ENCODE data around the gene FUS. TPM values are rescaled to one million over a fixed set of nuclear protein-coding genes. Genes with fewer than 3 reads are reported as not detected.
"Not testable (repeated sequence)": the region's sequence is repeated elsewhere in the genome, so short reads cannot be mapped to it uniquely, and the experiment has no call there.

FUS gene
- total and polyA plus RNA-seq, 2 donors, result 36.5 to 478 TPM

GRCh38 chr16:31194898-31195297, 15.0 kb downstream of the FUS start:
- no peak overlapping the region for H3K4me3 ChIP-seq (ENCODE audit: low read length in 2 of 2)
- H3K27me3 ChIP-seq (ENCODE audit: control insufficient read depth in 2 of 2, insufficient read depth in 1 of 2, low read length in 1 of 2), result no peaks in the 10 kb centered on the region
- peaks cover 75 to 88% of the 10 kb centered on the region in 2 donors for H3K36me3 ChIP-seq (ENCODE audit: control insufficient read depth in 2 of 2, insufficient read depth in 2 of 2, low read length in 1 of 2)
- peaks cover 0 to 5% of the 10 kb centered on the region in 2 donors for H3K4me1 ChIP-seq (ENCODE audit: control insufficient read depth in 2 of 2, insufficient read depth in 2 of 2, low read length in 2 of 2)
- 94% methylated on average over 7 of the region's 7 CpGs for WGBS
- no peaks in the 10 kb centered on the region for H3K9me3 ChIP-seq (ENCODE audit: control insufficient read depth in 2 of 2, insufficient read depth in 1 of 2, low read length in 1 of 2)
- H3K27ac ChIP-seq (ENCODE audit: low read depth in 1 of 2, low read length in 1 of 2), result no peak overlapping the region
- DNase-seq (ENCODE audit: low read depth in 6 of 9, low spot score in 9 of 9), result no peak

- not testable (repeated sequence) for DNase-seq (ENCODE audit: low read depth in 6 of 9, low spot score in 9 of 9); H3K27me3 ChIP-seq (ENCODE audit: control insufficient read depth in 2 of 2, insufficient read depth in 1 of 2, low read length in 1 of 2); H3K27ac ChIP-seq (ENCODE audit: low read depth in 1 of 2, low read length in 1 of 2); H3K4me1 ChIP-seq (ENCODE audit: control insufficient read depth in 2 of 2, insufficient read depth in 2 of 2, low read length in 2 of 2); H3K9me3 ChIP-seq (ENCODE audit: control insufficient read depth in 2 of 2, insufficient read depth in 1 of 2, low read length in 1 of 2); H3K4me3 ChIP-seq (ENCODE audit: low read length in 2 of 2)
- 98% methylated on average over 11 of the region's 11 CpGs for WGBS
- peaks cover 67 to 78% of the 10 kb centered on the region in 2 donors for H3K36me3 ChIP-seq (ENCODE audit: control insufficient read depth in 2 of 2, insufficient read depth in 2 of 2, low read length in 1 of 2)
Observed at GRCh38 chr16:31195861-31196260, 15.9 kb downstream of the FUS start.

GRCh38 chr16:31196324-31197088, 16.6 kb downstream of the FUS start:
- no peaks in the 10 kb centered on the region for H3K9me3 ChIP-seq (ENCODE audit: control insufficient read depth in 2 of 2, insufficient read depth in 1 of 2, low read length in 1 of 2)
- H3K27ac ChIP-seq (ENCODE audit: low read depth in 1 of 2, low read length in 1 of 2), result no peak overlapping the region
- WGBS, result 96% methylated on average over 17 of the region's 17 CpGs
- no peak overlapping the region for H3K4me3 ChIP-seq (ENCODE audit: low read length in 2 of 2)
- peaks cover 61 to 72% of the 10 kb centered on the region in 2 donors for H3K36me3 ChIP-seq (ENCODE audit: control insufficient read depth in 2 of 2, insufficient read depth in 2 of 2, low read length in 1 of 2)
- no peak for DNase-seq (ENCODE audit: low read depth in 6 of 9, low spot score in 9 of 9)
- no peaks in the 10 kb centered on the region for H3K27me3 ChIP-seq (ENCODE audit: control insufficient read depth in 2 of 2, insufficient read depth in 1 of 2, low read length in 1 of 2)
- H3K4me1 ChIP-seq (ENCODE audit: control insufficient read depth in 2 of 2, insufficient read depth in 2 of 2, low read length in 2 of 2), result peaks cover 5 to 11% of the 10 kb centered on the region in 2 donors

GRCh38 chr16:31198207-31198882, 18.4 kb downstream of the FUS start:
- no peaks in the 10 kb centered on the region for H3K9me3 ChIP-seq (ENCODE audit: control insufficient read depth in 2 of 2, insufficient read depth in 1 of 2, low read length in 1 of 2)
- no peak overlapping the region for H3K4me3 ChIP-seq (ENCODE audit: low read length in 2 of 2)
- H3K36me3 ChIP-seq (ENCODE audit: control insufficient read depth in 2 of 2, insufficient read depth in 2 of 2, low read length in 1 of 2), result peaks cover 43 to 53% of the 10 kb centered on the region in 2 donors
- H3K4me1 ChIP-seq (ENCODE audit: control insufficient read depth in 2 of 2, insufficient read depth in 2 of 2, low read length in 2 of 2), result peaks cover 10 to 22% of the 10 kb centered on the region in 2 donors
- 90% methylated on average over 7 of the region's 7 CpGs for WGBS
- H3K27ac ChIP-seq (ENCODE audit: low read depth in 1 of 2, low read length in 1 of 2), result peak overlapping the region in 1 of 2 donors; percentile 49
- no peak for DNase-seq (ENCODE audit: low read depth in 6 of 9, low spot score in 9 of 9)
- H3K27me3 ChIP-seq (ENCODE audit: control insufficient read depth in 2 of 2, insufficient read depth in 1 of 2, low read length in 1 of 2), result peaks cover 0 to 4% of the 10 kb centered on the region in 2 donors

DNA sequence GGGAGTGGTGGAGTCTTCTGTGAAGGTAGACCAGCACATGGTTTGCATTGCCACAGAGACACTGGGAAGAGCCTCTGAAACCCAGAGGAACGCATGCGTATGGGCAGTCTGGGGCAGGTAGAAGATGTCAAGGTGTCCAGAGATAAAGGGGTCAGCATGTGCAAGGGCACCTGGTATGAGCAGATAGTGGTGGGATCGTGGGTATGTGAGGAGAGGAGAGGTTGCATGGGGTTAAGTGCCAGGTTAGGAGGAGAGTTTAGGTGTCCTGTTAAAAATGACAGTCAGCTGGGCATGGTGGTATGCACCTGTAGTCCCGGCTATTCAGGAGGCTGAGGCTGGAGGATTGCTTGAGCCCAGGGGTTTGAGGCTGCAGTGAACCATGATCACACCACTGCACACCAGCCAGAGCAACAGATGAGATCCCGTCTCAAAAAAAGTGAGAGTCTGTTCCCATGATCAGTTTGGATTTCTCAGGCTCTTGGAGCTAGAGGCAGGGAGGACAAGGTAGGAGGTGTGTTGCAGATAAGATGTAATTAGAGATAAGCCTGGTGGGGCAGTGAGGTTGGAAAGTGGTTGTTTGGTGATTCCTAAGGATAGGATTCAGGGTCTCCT, 19.6 kb downstream of the FUS start:
- H3K36me3 ChIP-seq (ENCODE audit: control insufficient read depth in 2 of 2, insufficient read depth in 2 of 2, low read length in 1 of 2), result peaks cover 31 to 43% of the 10 kb centered on the region in 2 donors
- H3K4me1 ChIP-seq (ENCODE audit: control insufficient read depth in 2 of 2, insufficient read depth in 2 of 2, low read length in 2 of 2), result peaks cover 10 to 22% of the 10 kb centered on the region in 2 donors
- H3K27ac ChIP-seq (ENCODE audit: low read depth in 1 of 2, low read length in 1 of 2), result no peak overlapping the region
- no peak for DNase-seq (ENCODE audit: low read depth in 6 of 9, low spot score in 9 of 9)
- over 99% methylated on average over 5 of the region's 5 CpGs for WGBS
- no peaks in the 10 kb centered on the region for H3K9me3 ChIP-seq (ENCODE audit: control insufficient read depth in 2 of 2, insufficient read depth in 1 of 2, low read length in 1 of 2)
- H3K4me3 ChIP-seq (ENCODE audit: low read length in 2 of 2), result no peak overlapping the region
- peaks cover 0 to 5% of the 10 kb centered on the region in 2 donors for H3K27me3 ChIP-seq (ENCODE audit: control insufficient read depth in 2 of 2, insufficient read depth in 1 of 2, low read length in 1 of 2)

DNA sequence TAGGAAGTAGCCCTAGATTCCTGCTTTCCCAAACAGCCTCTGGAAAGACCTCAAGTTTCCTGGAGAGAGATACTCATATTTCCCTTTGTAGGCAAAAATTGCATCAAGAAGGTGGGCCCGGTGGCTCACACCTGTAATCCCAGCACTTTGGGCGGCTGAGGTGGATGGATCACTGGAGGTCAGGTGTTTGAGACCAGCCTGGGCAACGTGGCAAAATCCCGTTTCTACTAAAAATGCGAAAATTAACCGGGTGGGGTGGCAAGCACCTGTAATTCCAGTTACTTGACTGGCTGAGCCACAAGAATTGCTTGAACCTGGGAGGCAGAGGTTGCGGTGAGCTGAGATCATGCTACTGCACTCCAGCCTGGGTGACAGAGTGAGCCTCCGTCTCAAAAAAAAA, 20.2 kb downstream of the FUS start:
- DNase-seq (ENCODE audit: low read depth in 6 of 9, low spot score in 9 of 9); H3K27ac ChIP-seq (ENCODE audit: low read depth in 1 of 2, low read length in 1 of 2); H3K4me3 ChIP-seq (ENCODE audit: low read length in 2 of 2); H3K9me3 ChIP-seq (ENCODE audit: control insufficient read depth in 2 of 2, insufficient read depth in 1 of 2, low read length in 1 of 2); H3K27me3 ChIP-seq (ENCODE audit: control insufficient read depth in 2 of 2, insufficient read depth in 1 of 2, low read length in 1 of 2): not testable (repeated sequence)
- WGBS, result 92% methylated on average over 8 of the region's 8 CpGs
- Histone ChIP-seq H3K4me1 (ENCODE audit: control insufficient read depth in 2 of 2, insufficient read depth in 2 of 2, low read length in 2 of 2) (peaks cover 10 to 22% of the 10 kb centered on the region in 2 donors), H3K36me3 (ENCODE audit: control insufficient read depth in 2 of 2, insufficient read depth in 2 of 2, low read length in 1 of 2) (peaks cover 25 to 38% of the 10 kb centered on the region in 2 donors)

GRCh38 chr16:31200821-31201568, 21.1 kb downstream of the FUS start:
- H3K36me3 ChIP-seq (ENCODE audit: control insufficient read depth in 2 of 2, insufficient read depth in 2 of 2, low read length in 1 of 2), result peaks cover 17 to 30% of the 10 kb centered on the region in 2 donors
- 58% methylated on average over 8 of the region's 8 CpGs for WGBS
- peak in 1 of 9 donors; percentile 49 for DNase-seq (ENCODE audit: low read depth in 6 of 9, low spot score in 9 of 9)
- H3K4me3 ChIP-seq (ENCODE audit: low read length in 2 of 2), result peak overlapping the region in 1 of 2 donors; percentile 68
- H3K27ac ChIP-seq (ENCODE audit: low read depth in 1 of 2, low read length in 1 of 2), result peak overlapping the region; percentile 11 to 26
- no peaks in the 10 kb centered on the region for H3K9me3 ChIP-seq (ENCODE audit: control insufficient read depth in 2 of 2, insufficient read depth in 1 of 2, low read length in 1 of 2)
- peaks cover 0 to 6% of the 10 kb centered on the region in 2 donors for H3K27me3 ChIP-seq (ENCODE audit: control insufficient read depth in 2 of 2, insufficient read depth in 1 of 2, low read length in 1 of 2)
- peaks cover 10 to 22% of the 10 kb centered on the region in 2 donors for H3K4me1 ChIP-seq (ENCODE audit: control insufficient read depth in 2 of 2, insufficient read depth in 2 of 2, low read length in 2 of 2)

DNA sequence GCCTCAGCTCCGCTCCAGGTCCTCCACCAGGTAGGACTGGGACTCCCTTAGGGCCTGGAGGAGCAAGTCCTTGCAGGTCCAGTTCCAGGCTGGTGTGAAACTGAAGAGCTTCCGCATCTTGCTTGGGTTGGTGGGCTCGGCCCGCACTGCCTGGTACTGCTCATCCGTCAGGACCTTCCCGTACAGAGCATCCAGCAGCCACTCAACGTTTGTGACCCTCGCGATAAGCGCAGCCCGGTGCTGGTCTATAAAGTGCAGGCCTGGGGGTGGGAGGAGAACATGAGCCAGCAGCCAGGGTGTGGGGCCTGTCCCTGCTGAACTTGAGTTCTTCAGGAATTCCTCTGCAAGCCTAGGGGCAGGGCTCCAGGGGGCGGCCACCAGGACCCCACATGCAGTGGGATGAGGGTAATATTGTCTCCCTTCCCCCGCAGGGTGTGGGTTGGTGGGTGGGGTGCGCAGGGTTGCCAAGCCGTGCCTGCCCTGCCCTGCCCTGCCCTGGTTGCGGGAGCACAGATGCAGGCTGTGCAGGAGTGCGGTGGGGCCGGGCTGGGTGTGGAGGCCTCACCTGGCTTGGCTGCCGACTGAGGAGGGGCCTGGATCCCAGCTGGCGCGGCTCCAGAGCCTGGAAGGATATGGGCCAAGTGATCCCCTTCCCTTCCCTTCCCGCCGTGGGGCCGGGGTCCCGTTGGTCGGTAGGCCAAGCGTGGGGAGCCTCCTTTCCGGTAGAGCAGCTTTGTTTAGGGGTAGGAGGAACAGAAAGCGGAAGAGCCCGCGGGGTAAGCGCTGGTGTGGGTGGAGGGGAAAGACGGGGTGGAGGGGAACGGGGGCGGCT, 21.9 kb downstream of the FUS start:
- peaks cover 12 to 21% of the 10 kb centered on the region in 2 donors for H3K36me3 ChIP-seq (ENCODE audit: control insufficient read depth in 2 of 2, insufficient read depth in 2 of 2, low read length in 1 of 2)
- peaks cover 0 to 6% of the 10 kb centered on the region in 2 donors for H3K27me3 ChIP-seq (ENCODE audit: control insufficient read depth in 2 of 2, insufficient read depth in 1 of 2, low read length in 1 of 2)
- H3K4me3 ChIP-seq (ENCODE audit: low read length in 2 of 2), result peak overlapping the region; percentile 68 to 88
- peak overlapping the region; percentile 64 to 72 for H3K27ac ChIP-seq (ENCODE audit: low read depth in 1 of 2, low read length in 1 of 2)
- H3K4me1 ChIP-seq (ENCODE audit: control insufficient read depth in 2 of 2, insufficient read depth in 2 of 2, low read length in 2 of 2), result peaks cover 10 to 22% of the 10 kb centered on the region in 2 donors
- WGBS, result 17% methylated on average over 35 of the region's 35 CpGs
- DNase-seq (ENCODE audit: low read depth in 6 of 9, low spot score in 9 of 9), result peak in 3 of 9 donors; percentile 48 to 74 (median 56)
- no peaks in the 10 kb centered on the region for H3K9me3 ChIP-seq (ENCODE audit: control insufficient read depth in 2 of 2, insufficient read depth in 1 of 2, low read length in 1 of 2)
